Progenitor cell of endocrine pancreas (in vitro differentiated cells): Measurements from ENCODE around the gene TAC3. TPM values are rescaled to one million over a fixed set of nuclear protein-coding genes. Genes with fewer than 3 reads are reported as not detected.

Experiments used
- DNase-seq: peaks from one replicate; pipeline ENCODE4 v3.0.0; 2021; ENCODE audit warnings: low spot score; ENCODE audit not compliant: unreplicated experiment
- H3K27ac Mint-ChIP-seq: 2 replicates; pipeline ENCODE4 v1.8.0; 2021; ENCODE audit warnings: mild to moderate bottlenecking, moderate library complexity, mixed read lengths
- H3K27me3 Mint-ChIP-seq: 2 replicates; pipeline ENCODE4 v1.8.0; 2021; ENCODE audit warnings: mixed read lengths
- H3K36me3 Mint-ChIP-seq: 2 replicates; pipeline ENCODE4 v1.8.0; 2022; ENCODE audit warnings: mixed read lengths; ENCODE audit not compliant: insufficient read depth
- H3K4me1 Mint-ChIP-seq: 2 replicates; pipeline ENCODE4 v1.8.0; 2021; ENCODE audit warnings: low read depth, mixed read lengths
- H3K4me3 Mint-ChIP-seq: 2 replicates; pipeline ENCODE4 v1.8.0; 2021; ENCODE audit warnings: low read depth, mild to moderate bottlenecking, moderate library complexity, mixed read lengths
- H3K9me3 Mint-ChIP-seq: 2 replicates; pipeline ENCODE4 v1.8.0; 2021; ENCODE audit warnings: low read depth, mixed read lengths
- total RNA-seq: library from RNA; stranded (reverse); gene quantifications from 2 replicates; pipeline ENCODE4 v1.2.1, GENCODE V29; 2021
- TF ChIP-seq, protein P1 (sequence below): fragments of 200-600 bp; sonication (generic); IDR thresholded peaks from one replicate; pipeline ENCODE4 v1.5.0; 2021; ENCODE audit warnings: antibody characterized with exemption, mild to moderate bottlenecking; ENCODE audit not compliant: unreplicated experiment

TAC3 gene
- total RNA-seq, 1 donor from 2014 or later = 4.1 TPM

DNA sequence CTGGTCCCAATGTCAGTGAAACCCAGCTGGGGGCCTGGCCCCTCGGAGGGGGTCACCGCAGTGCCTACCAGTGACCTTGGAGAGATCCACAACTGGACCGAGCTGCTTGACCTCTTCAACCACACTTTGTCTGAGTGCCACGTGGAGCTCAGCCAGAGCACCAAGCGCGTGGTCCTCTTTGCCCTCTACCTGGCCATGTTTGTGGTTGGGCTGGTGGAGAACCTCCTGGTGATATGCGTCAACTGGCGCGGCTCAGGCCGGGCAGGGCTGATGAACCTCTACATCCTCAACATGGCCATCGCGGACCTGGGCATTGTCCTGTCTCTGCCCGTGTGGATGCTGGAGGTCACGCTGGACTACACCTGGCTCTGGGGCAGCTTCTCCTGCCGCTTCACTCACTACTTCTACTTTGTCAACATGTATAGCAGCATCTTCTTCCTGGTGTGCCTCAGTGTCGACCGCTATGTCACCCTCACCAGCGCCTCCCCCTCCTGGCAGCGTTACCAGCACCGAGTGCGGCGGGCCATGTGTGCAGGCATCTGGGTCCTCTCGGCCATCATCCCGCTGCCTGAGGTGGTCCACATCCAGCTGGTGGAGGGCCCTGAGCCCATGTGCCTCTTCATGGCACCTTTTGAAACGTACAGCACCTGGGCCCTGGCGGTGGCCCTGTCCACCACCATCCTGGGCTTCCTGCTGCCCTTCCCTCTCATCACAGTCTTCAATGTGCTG, 21.0 kb downstream of the TAC3 start:
- TF ChIP-seq, protein P1, sequence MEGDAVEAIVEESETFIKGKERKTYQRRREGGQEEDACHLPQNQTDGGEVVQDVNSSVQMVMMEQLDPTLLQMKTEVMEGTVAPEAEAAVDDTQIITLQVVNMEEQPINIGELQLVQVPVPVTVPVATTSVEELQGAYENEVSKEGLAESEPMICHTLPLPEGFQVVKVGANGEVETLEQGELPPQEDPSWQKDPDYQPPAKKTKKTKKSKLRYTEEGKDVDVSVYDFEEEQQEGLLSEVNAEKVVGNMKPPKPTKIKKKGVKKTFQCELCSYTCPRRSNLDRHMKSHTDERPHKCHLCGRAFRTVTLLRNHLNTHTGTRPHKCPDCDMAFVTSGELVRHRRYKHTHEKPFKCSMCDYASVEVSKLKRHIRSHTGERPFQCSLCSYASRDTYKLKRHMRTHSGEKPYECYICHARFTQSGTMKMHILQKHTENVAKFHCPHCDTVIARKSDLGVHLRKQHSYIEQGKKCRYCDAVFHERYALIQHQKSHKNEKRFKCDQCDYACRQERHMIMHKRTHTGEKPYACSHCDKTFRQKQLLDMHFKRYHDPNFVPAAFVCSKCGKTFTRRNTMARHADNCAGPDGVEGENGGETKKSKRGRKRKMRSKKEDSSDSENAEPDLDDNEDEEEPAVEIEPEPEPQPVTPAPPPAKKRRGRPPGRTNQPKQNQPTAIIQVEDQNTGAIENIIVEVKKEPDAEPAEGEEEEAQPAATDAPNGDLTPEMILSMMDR = no peak
- DNase-seq = no peak
- Mint-ChIP-seq H3K27ac (no peak overlapping the region), H3K36me3 (peaks cover 10% of the 10 kb centered on the region), H3K27me3 (no peaks in the 10 kb centered on the region), H3K4me1 (no peaks in the 10 kb centered on the region), H3K9me3 (no peaks in the 10 kb centered on the region), H3K4me3 (no peak overlapping the region)

DNA sequence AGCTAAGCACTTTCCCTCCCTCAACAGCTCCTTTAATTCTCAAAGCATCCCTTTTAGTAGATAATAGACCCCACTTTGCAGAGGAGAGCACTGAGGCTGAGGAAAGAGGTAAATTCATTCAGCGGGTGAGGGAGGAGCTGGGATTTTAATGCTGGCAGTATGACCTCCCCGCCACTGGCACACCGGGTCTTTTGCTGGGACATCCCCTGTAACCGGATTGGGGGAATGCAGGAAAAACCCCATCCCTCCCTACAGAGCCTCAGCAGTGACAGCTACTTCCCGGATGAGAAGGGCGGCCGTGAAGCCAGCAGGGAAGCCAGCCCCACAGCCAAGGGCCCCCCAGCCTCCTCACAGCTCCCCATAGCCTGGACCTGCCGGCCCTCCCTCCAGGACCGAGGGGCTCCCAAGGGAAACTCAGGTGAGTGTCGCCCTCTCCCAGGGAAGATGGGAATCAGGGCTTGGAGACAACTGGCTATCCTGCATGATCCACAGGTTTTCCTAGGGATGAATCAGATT, 22.0 kb downstream of the TAC3 start:
- no peak overlapping the region for H3K27ac Mint-ChIP-seq
- peaks cover 7% of the 10 kb centered on the region for H3K36me3 Mint-ChIP-seq
- no peak overlapping the region for H3K4me3 Mint-ChIP-seq
- no peaks in the 10 kb centered on the region for H3K4me1 Mint-ChIP-seq
- DNase-seq = no peak
- TF ChIP-seq, protein P1 = no peak
- no peaks in the 10 kb centered on the region for H3K27me3 Mint-ChIP-seq
- H3K9me3 Mint-ChIP-seq = no peaks in the 10 kb centered on the region

DNA sequence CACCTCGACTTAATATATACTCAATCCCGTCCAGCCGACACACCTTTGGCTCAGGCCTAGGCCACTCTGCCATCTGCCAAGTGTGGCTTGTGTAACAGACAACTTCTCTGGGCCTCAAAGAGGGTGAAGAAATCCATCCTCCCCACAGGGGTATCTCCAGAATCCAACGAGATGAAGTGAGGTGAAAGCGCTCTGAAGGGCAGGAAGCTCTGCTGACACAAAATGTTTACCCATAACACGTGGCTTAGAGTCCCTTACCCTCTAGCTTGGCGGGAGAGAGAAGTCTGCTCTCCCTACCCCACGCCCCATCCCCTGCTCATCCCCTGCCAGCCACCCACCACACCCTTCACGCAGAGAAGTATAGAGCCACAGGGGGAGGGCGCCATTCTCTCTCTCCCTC, 23.0 kb downstream of the TAC3 start:
- Mint-ChIP-seq H3K36me3 (peaks cover 7% of the 10 kb centered on the region), H3K27ac (no peak overlapping the region), H3K9me3 (no peaks in the 10 kb centered on the region), H3K4me1 (no peaks in the 10 kb centered on the region), H3K27me3 (no peaks in the 10 kb centered on the region), H3K4me3 (no peak overlapping the region)
- DNase-seq = no peak
- TF ChIP-seq, protein P1 = no peak

DNA sequence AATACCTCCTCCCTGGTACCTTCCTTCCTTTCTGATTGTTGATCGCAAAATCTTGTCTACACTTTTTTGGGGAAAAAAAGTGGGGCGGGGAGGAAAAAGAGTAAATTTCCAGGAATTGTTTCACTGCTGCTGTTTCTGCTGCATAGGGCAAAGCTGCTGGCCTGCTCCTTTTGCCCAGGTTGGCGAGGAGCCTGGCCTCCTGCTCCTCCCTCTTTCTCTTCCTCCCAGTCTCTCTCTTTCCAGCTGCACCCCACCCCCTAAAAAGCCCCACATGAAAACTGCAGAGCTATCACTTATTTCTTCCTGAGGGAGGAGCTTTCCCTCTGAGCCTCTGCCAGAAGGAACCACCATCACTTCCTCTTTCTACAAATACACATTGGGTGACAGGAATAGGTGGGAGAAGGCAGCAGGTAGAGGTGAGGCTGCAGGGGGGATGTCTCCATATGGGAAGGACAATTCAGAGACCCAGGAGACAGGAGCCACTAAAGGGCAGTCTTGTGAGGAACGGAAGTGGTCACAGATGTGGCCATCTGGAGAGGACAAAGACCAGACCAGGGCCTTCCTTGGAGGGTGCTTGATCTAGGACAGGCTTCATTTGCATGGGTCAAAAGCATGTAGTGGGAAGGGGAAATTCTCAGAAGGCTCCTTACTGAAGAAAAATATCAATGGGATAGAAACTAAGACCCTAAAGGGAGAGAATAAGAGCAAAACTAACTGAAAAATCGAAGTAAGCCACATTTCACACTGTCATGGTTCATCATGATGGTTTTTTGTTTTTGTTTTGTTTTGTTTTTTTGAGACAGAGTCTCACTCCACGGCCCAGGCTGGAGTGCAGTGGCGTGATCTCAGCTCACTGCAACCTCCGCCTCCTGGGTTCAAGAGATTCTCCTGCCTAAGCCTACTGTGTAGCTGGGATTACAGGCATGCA, 24.7 kb downstream of the TAC3 start:
- H3K9me3 Mint-ChIP-seq = no peaks in the 10 kb centered on the region
- H3K36me3 Mint-ChIP-seq = peaks cover 7% of the 10 kb centered on the region

More for the DNA sequence above, 24.7 kb downstream of the TAC3 start:
- H3K27ac Mint-ChIP-seq = no peak overlapping the region
- TF ChIP-seq, protein P1 = no peak
- H3K4me3 Mint-ChIP-seq = no peak overlapping the region
- no peak for DNase-seq
- H3K4me1 Mint-ChIP-seq = no peaks in the 10 kb centered on the region
- no peaks in the 10 kb centered on the region for H3K27me3 Mint-ChIP-seq
